ENCODE measurements around the gene GFI1. TPM values are rescaled to one million over a fixed set of nuclear protein-coding genes. Genes with fewer than 3 reads are reported as not detected.
"Not testable (repeated sequence)": the region's sequence is repeated elsewhere in the genome, so short reads cannot be mapped to it uniquely, and the experiment has no call there.

The GFI1 gene
- total RNA-seq, 1 donor from 2014 or later: 0.10 TPM

GRCh38 chr1:92443893-92444292, 42.8 kb downstream of the GFI1 start:
- no peaks in the 10 kb centered on the region for H3K4me1 Mint-ChIP-seq (ENCODE audit: unreplicated experiment)
- TF ChIP-seq, protein P1, sequence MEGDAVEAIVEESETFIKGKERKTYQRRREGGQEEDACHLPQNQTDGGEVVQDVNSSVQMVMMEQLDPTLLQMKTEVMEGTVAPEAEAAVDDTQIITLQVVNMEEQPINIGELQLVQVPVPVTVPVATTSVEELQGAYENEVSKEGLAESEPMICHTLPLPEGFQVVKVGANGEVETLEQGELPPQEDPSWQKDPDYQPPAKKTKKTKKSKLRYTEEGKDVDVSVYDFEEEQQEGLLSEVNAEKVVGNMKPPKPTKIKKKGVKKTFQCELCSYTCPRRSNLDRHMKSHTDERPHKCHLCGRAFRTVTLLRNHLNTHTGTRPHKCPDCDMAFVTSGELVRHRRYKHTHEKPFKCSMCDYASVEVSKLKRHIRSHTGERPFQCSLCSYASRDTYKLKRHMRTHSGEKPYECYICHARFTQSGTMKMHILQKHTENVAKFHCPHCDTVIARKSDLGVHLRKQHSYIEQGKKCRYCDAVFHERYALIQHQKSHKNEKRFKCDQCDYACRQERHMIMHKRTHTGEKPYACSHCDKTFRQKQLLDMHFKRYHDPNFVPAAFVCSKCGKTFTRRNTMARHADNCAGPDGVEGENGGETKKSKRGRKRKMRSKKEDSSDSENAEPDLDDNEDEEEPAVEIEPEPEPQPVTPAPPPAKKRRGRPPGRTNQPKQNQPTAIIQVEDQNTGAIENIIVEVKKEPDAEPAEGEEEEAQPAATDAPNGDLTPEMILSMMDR (conservative IDR thresholded peaks at IDR 0.05): no peak
- H3K4me3 Mint-ChIP-seq: no peak overlapping the region
- H3K27me3 Mint-ChIP-seq: peaks cover 5% of the 10 kb centered on the region
- H3K9me3 Mint-ChIP-seq: no peaks in the 10 kb centered on the region
- no peaks in the 10 kb centered on the region for H3K36me3 Mint-ChIP-seq
- no peak for DNase-seq (ENCODE audit: extremely low spot score, unreplicated experiment)
- H3K27ac Mint-ChIP-seq: no peak overlapping the region

DNA sequence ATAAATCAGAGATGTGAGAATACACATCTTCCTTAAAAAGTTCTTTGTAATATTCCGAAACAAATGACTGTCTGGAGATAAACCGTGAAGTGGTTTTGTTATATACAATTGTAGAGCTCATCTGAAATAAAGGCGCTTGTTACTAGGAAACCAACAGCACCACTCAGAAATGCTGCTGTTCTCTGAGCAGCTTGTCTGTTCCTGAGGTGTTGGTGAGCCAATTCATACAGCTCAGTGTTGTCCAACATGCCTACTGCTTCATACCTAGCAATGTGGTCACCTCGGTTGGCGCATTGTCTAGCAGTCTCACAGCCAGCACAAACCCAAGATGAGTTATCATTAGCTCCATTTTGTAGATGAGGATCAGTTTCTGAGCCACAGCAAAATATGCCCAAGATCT, 44.4 kb downstream of the GFI1 start:
- Mint-ChIP-seq H3K27me3 (peaks cover 5% of the 10 kb centered on the region), H3K4me3 (peak overlapping the region; percentile 76)
- no peak for DNase-seq (ENCODE audit: extremely low spot score, unreplicated experiment)

GRCh38 chr1:92441697-92442342, 44.9 kb downstream of the GFI1 start:
- H3K27ac Mint-ChIP-seq: peak overlapping the region; percentile 64

More for the DNA sequence above, 44.4 kb downstream of the GFI1 start:
- Mint-ChIP-seq H3K9me3 (no peaks in the 10 kb centered on the region), H3K4me1 (ENCODE audit: unreplicated experiment) (no peaks in the 10 kb centered on the region), H3K27ac (peak overlapping the region; percentile 64), H3K36me3 (no peaks in the 10 kb centered on the region)
- TF ChIP-seq, protein P1 (conservative IDR thresholded peaks at IDR 0.05): no peak

DNA sequence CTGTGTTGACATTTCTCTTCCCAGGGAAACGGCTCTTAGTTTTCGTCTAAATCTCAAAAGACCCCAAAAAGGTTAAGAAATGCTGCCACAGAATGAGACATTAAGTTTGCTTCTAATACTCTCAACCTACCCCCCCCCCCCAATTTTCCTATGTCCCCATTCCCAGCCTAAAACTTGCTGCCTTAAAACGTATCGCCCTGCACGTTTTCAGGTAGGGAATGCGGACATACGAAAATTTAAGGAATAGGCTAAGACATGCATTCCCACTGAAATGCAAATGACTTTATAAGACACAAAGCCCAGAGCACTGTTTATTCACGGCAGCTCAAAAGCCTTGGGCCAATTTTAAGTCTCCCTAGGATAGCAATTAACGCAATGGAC, 45.4 kb downstream of the GFI1 start:
- TF ChIP-seq, protein P1 (conservative IDR thresholded peaks at IDR 0.05): no peak
- no peaks in the 10 kb centered on the region for H3K36me3 Mint-ChIP-seq
- no peaks in the 10 kb centered on the region for H3K4me1 Mint-ChIP-seq (ENCODE audit: unreplicated experiment)
- peak overlapping the region; percentile 74 for H3K4me3 Mint-ChIP-seq
- peak overlapping the region; percentile 64 for H3K27ac Mint-ChIP-seq
- peaks cover under 1% of the 10 kb centered on the region for H3K27me3 Mint-ChIP-seq
- no peaks in the 10 kb centered on the region for H3K9me3 Mint-ChIP-seq
- DNase-seq (ENCODE audit: extremely low spot score, unreplicated experiment): no peak

More at GRCh38 chr1:92441697-92442342, 44.9 kb downstream of the GFI1 start:
- no peaks in the 10 kb centered on the region for H3K36me3 Mint-ChIP-seq
- H3K9me3 Mint-ChIP-seq: no peaks in the 10 kb centered on the region
- H3K27me3 Mint-ChIP-seq: peaks cover 5% of the 10 kb centered on the region
- TF ChIP-seq, protein P1 (conservative IDR thresholded peaks at IDR 0.05): no peak
- no peak for DNase-seq (ENCODE audit: extremely low spot score, unreplicated experiment)
- H3K4me1 Mint-ChIP-seq (ENCODE audit: unreplicated experiment): no peaks in the 10 kb centered on the region
- peak overlapping the region; percentile 76 for H3K4me3 Mint-ChIP-seq

DNA sequence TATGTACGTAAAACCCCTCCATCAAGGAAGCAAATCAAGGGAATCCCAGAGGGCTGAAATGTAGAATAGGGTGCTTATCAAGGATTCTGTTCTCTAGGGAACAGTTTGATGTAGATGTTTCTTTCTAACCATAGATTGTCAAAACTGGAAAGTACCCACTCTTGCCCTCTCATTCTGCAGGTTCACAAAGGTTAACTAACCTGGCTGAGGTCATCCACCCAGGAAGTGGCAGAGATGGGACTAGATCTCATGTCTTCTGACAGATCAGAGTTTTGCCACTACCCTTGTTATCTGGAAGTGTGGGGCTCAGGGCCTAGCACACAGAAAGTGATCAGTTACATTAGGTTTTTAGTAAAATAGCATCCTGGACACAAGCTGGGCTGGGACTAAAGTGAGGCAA, 47.4 kb downstream of the GFI1 start:
- Mint-ChIP-seq H3K36me3 (no peaks in the 10 kb centered on the region), H3K9me3 (no peaks in the 10 kb centered on the region), H3K4me1 (ENCODE audit: unreplicated experiment) (no peaks in the 10 kb centered on the region), H3K4me3 (no peak overlapping the region), H3K27ac (no peak overlapping the region), H3K27me3 (peaks cover 3% of the 10 kb centered on the region)
- DNase-seq (ENCODE audit: extremely low spot score, unreplicated experiment): no peak
- TF ChIP-seq, protein P1 (conservative IDR thresholded peaks at IDR 0.05): no peak

GRCh38 chr1:92434572-92434971, 52.2 kb downstream of the GFI1 start:
- not testable (repeated sequence) for H3K27ac Mint-ChIP-seq; H3K27me3 Mint-ChIP-seq; DNase-seq (ENCODE audit: extremely low spot score, unreplicated experiment); H3K4me1 Mint-ChIP-seq (ENCODE audit: unreplicated experiment); H3K36me3 Mint-ChIP-seq; H3K4me3 Mint-ChIP-seq; H3K9me3 Mint-ChIP-seq
